ENCODE results near the gene HEXB. TPM values are rescaled to one million over a fixed set of nuclear protein-coding genes. Genes with fewer than 3 reads are reported as not detected.
A peak's percentile ranks its signal among the peaks of the same experiment; 100 is the strongest.

Gene HEXB
- total and polyA plus RNA-seq, 4 donors = 39.9 to 115 (median 64.1) TPM

DNA sequence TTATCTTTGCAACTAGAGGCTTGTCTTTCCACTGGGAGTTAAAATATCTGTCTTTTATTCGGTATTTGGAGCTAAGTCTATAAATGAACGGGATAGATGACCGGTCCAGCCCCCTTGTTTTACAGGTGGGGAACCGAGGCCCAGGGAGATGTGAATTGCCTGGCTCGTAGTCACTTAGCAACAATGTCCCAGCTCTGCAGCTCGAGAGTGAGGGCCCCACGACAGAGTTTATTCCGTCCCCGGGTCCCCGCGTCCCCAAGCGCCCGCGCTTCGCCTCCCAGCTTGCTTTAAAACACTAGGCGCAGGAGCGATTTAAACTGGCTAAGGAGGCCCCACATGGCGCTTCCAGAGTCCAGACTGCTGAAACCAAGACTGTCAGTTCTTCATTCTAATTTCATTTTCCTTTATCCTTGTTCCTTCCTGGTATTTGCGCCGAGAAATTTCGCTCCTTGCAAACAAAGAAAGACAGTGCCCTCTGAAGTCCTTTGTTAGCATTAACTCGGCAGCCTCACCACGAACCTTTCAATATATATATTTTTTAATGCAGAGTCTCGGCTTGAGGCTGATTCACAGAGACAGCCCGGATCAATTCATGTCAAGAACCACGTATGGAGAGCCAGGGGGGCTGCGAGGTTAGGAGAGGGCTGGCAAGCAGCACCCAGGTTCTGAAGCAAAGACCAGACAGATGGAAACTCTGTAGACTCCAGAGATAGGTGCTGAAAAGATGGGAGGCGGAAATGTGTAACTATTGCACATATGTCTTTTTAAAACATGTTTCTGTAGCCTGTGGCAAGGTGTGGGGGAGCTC is 43.1 kb upstream of the HEXB start:
- no peaks in the 10 kb centered on the region for H3K9me3 ChIP-seq (ENCODE audit: control insufficient read depth, insufficient read depth, low read length)
- 6% methylated on average over 23 of the region's 28 CpGs for WGBS (ENCODE audit: insufficient coverage)
- DNase-seq (ENCODE audit: low read depth in 4 of 6, low spot score in 6 of 6) = peak in 2 of 6 donors; percentile 92 to 96

DNA sequence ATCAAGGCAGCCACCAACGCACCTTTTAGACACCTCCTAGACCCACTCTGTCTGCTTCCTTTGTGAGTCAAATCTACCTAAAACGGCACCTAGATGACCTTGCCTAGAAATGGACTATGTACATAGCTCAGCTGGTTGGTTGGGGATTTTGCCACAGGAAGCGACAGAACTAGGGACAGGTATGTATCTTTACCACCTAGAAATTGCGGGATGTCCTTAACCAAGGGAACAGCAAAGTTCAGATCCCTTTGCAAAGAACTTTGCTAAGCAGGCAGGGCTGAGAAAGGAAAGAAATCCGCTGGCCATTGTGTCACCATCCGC is 42.5 kb upstream of the HEXB start:
- Histone ChIP-seq H3K27me3 (ENCODE audit: control insufficient read depth, insufficient read depth, low read length) (no peaks in the 10 kb centered on the region), H3K4me1 (ENCODE audit: control insufficient read depth, insufficient read depth, low read length) (peaks cover 20% of the 10 kb centered on the region), H3K36me3 (ENCODE audit: control insufficient read depth, insufficient read depth, low read length) (no peaks in the 10 kb centered on the region), H3K4me3 (ENCODE audit: low read depth, low read length) (no peak overlapping the region), H3K9me3 (ENCODE audit: control insufficient read depth, insufficient read depth, low read length) (no peaks in the 10 kb centered on the region), H3K27ac (ENCODE audit: low read depth, low read length) (no peak overlapping the region)
- no peak for DNase-seq (ENCODE audit: low read depth in 4 of 6, low spot score in 6 of 6)
- 96% methylated on average over 2 of the region's 6 CpGs for WGBS (ENCODE audit: insufficient coverage)

More for the DNA sequence above, 43.1 kb upstream of the HEXB start:
- H3K36me3 ChIP-seq (ENCODE audit: control insufficient read depth, insufficient read depth, low read length) = no peaks in the 10 kb centered on the region
- H3K27me3 ChIP-seq (ENCODE audit: control insufficient read depth, insufficient read depth, low read length) = no peaks in the 10 kb centered on the region
- H3K4me1 ChIP-seq (ENCODE audit: control insufficient read depth, insufficient read depth, low read length) = peaks cover 20% of the 10 kb centered on the region
- peak overlapping the region; percentile 92 for H3K4me3 ChIP-seq (ENCODE audit: low read depth, low read length)
- H3K27ac ChIP-seq (ENCODE audit: low read depth, low read length) = peak overlapping the region; percentile 93

DNA sequence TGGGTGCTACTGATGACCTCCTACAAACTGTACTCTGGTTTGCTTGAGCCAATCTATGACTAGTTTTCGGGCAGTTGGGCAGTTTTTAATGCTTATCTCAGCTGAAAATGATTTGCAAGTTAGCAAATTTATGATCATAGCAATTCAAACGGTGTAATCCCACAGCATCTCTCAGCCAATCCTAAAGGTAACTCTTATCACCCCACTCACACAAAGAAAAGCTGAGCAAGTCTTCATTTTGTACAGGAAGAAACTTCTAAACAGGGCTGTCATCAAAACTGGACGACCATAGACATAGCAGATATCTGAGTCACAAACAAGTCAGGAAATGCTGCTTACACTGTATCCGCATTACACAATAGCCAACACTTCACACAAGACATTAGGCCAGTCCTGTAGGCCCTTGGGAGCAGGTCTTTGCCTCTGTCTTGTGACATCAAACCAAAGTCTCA is 41.9 kb upstream of the HEXB start:
- 75% methylated on average over 4 of the region's 4 CpGs for WGBS (ENCODE audit: insufficient coverage)
- H3K27me3 ChIP-seq (ENCODE audit: control insufficient read depth, insufficient read depth, low read length) = no peaks in the 10 kb centered on the region

DNA sequence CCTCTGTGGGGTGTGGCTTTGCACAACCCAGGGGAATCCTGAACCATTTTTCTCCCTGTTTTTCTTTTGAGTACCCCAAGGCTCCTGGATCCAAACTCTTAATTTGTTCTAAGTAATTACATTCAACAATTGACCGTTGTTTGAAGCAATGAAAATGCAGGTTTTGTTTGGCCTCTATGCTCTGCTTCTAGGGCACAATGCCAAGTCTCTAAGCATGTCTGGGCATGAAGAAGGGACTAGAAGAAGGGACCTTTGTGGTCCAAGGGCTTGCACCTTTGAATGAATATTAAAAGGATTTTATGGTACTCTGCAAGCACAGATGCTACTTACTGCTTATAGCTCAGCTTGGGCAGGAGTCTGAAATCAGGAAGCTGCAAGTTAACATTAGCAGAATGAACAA is 37.9 kb upstream of the HEXB start:
- Histone ChIP-seq H3K4me1 (ENCODE audit: control insufficient read depth, insufficient read depth, low read length) (peaks cover 11% of the 10 kb centered on the region), H3K36me3 (ENCODE audit: control insufficient read depth, insufficient read depth, low read length) (no peaks in the 10 kb centered on the region), H3K27ac (ENCODE audit: low read depth, low read length) (peak overlapping the region; percentile 40), H3K9me3 (ENCODE audit: control insufficient read depth, insufficient read depth, low read length) (no peaks in the 10 kb centered on the region), H3K4me3 (ENCODE audit: low read depth, low read length) (no peak overlapping the region), H3K27me3 (ENCODE audit: control insufficient read depth, insufficient read depth, low read length) (no peaks in the 10 kb centered on the region)
- WGBS (ENCODE audit: insufficient coverage) = no CpG with 5 or more reads among the region's 1 CpG
- peak in 2 of 6 donors; percentile 81 to 86 for DNase-seq (ENCODE audit: low read depth in 4 of 6, low spot score in 6 of 6)

More for the DNA sequence above, 41.9 kb upstream of the HEXB start:
- Histone ChIP-seq H3K4me1 (ENCODE audit: control insufficient read depth, insufficient read depth, low read length) (peaks cover 20% of the 10 kb centered on the region), H3K36me3 (ENCODE audit: control insufficient read depth, insufficient read depth, low read length) (no peaks in the 10 kb centered on the region), H3K9me3 (ENCODE audit: control insufficient read depth, insufficient read depth, low read length) (no peaks in the 10 kb centered on the region), H3K4me3 (ENCODE audit: low read depth, low read length) (no peak overlapping the region), H3K27ac (ENCODE audit: low read depth, low read length) (no peak overlapping the region)
- no peak for DNase-seq (ENCODE audit: low read depth in 4 of 6, low spot score in 6 of 6)

DNA sequence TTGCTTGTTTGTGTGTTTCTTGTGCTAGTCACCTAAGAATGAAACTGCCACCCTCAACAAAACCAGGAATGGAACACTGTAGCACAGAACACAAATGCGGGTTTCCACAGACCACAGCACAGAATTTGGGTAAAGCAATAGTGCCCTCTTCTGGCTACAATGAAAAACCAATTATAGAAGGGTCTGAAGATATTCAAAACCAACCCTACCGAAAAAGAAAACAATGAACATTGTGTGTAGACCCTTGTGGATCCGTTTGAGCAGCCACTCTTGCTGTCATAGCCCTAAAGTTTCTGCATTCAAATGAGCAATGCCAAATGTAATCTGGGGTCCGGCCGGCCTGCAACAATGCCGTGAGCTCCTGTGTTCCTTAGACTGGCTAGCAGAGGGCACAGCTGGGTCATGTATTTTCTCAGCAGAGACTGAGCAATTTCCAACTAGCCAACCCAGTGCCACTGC is 36.2 kb upstream of the HEXB start:
- Histone ChIP-seq H3K4me1 (ENCODE audit: control insufficient read depth, insufficient read depth, low read length) (peaks cover 9% of the 10 kb centered on the region), H3K4me3 (ENCODE audit: low read depth, low read length) (no peak overlapping the region), H3K9me3 (ENCODE audit: control insufficient read depth, insufficient read depth, low read length) (no peaks in the 10 kb centered on the region), H3K27ac (ENCODE audit: low read depth, low read length) (no peak overlapping the region), H3K27me3 (ENCODE audit: control insufficient read depth, insufficient read depth, low read length) (no peaks in the 10 kb centered on the region), H3K36me3 (ENCODE audit: control insufficient read depth, insufficient read depth, low read length) (no peaks in the 10 kb centered on the region)
- 9% methylated on average over 4 of the region's 6 CpGs for WGBS (ENCODE audit: insufficient coverage)
- peak in 3 of 6 donors; percentile 74 to 95 (median 91) for DNase-seq (ENCODE audit: low read depth in 4 of 6, low spot score in 6 of 6)

DNA sequence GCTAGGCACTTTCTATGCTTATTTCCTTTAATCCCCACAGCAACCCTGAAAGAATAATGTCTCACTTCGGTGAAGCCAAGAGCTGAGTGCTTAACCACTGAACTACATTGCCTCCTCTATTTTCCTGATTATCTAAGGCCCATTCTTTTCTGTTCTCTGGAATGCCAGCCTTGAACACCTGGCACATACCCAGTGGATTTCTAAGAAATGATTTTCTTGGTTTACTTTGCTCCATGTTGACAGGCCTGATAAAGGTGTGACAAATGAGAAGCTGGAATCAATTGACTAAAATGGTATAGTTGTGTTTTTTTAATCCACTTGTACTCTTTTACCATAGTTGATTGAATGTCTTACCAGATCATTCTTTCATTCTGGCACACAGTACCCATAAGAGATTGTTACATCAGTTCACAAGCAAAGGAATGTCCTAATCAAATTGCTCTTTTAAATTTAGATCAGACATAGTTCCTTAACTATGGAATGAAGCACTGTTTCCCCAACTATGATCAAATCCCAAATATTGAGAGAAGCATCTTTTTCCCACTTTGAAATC is 35.5 kb upstream of the HEXB start:
- Histone ChIP-seq H3K4me1 (ENCODE audit: control insufficient read depth, insufficient read depth, low read length) (peaks cover 9% of the 10 kb centered on the region), H3K27me3 (ENCODE audit: control insufficient read depth, insufficient read depth, low read length) (no peaks in the 10 kb centered on the region), H3K4me3 (ENCODE audit: low read depth, low read length) (no peak overlapping the region), H3K36me3 (ENCODE audit: control insufficient read depth, insufficient read depth, low read length) (no peaks in the 10 kb centered on the region), H3K9me3 (ENCODE audit: control insufficient read depth, insufficient read depth, low read length) (no peaks in the 10 kb centered on the region), H3K27ac (ENCODE audit: low read depth, low read length) (no peak overlapping the region)
- WGBS (ENCODE audit: insufficient coverage) = 0% methylated on average over 1 of the region's 1 CpG
- DNase-seq (ENCODE audit: low read depth in 4 of 6, low spot score in 6 of 6) = no peak

DNA sequence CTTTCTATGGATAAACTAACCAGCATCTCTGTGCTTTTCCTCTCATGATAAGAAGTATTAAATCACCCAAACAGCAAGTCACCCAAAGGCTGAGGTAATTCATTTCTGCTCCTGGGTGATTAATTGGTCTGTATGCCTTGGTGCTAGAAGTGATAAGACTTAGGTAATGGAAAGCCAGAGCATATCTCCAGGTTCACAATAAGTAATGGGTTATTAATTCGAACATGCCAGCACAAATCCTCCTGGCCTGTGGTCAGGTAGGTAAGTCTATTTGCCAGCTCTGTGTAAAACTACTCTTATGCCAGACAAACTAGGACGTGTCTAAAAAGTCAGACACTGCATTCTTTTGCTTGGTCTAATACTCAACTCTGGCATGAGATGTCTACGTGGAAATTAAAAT is 33.3 kb upstream of the HEXB start:
- Histone ChIP-seq H3K9me3 (ENCODE audit: control insufficient read depth, insufficient read depth, low read length) (no peaks in the 10 kb centered on the region), H3K4me1 (ENCODE audit: control insufficient read depth, insufficient read depth, low read length) (peaks cover 4% of the 10 kb centered on the region), H3K27me3 (ENCODE audit: control insufficient read depth, insufficient read depth, low read length) (no peaks in the 10 kb centered on the region), H3K27ac (ENCODE audit: low read depth, low read length) (no peak overlapping the region), H3K4me3 (ENCODE audit: low read depth, low read length) (no peak overlapping the region), H3K36me3 (ENCODE audit: control insufficient read depth, insufficient read depth, low read length) (no peaks in the 10 kb centered on the region)
- WGBS (ENCODE audit: insufficient coverage) = no CpG with 5 or more reads among the region's 3 CpGs
- peak in 1 of 6 donors; percentile 61 for DNase-seq (ENCODE audit: low read depth in 4 of 6, low spot score in 6 of 6)

DNA sequence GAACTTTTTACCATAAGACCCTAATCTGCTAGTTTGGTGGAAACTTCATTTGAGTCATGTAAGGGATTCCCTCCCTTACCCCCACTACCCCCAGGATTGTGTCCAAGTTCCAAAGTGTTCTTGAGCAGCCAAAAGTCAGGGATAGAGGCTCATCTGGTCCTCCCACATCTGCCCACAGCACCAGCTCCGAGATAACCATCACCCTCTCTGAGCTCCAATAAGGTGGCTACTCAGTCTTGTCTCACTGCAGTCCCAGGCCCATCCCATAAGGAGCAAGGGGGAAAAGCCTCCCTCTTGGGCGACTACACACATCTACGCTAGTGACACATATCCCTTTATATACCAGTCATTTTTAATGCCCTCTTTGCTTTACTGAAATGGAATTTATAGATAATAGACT is 32.5 kb upstream of the HEXB start:
- Histone ChIP-seq H3K4me3 (ENCODE audit: low read depth, low read length) (no peak overlapping the region), H3K27ac (ENCODE audit: low read depth, low read length) (no peak overlapping the region), H3K36me3 (ENCODE audit: control insufficient read depth, insufficient read depth, low read length) (no peaks in the 10 kb centered on the region), H3K4me1 (ENCODE audit: control insufficient read depth, insufficient read depth, low read length) (peaks cover 4% of the 10 kb centered on the region), H3K9me3 (ENCODE audit: control insufficient read depth, insufficient read depth, low read length) (no peaks in the 10 kb centered on the region), H3K27me3 (ENCODE audit: control insufficient read depth, insufficient read depth, low read length) (no peaks in the 10 kb centered on the region)
- no peak for DNase-seq (ENCODE audit: low read depth in 4 of 6, low spot score in 6 of 6)
- WGBS (ENCODE audit: insufficient coverage) = 100% methylated on average over 1 of the region's 3 CpGs

DNA sequence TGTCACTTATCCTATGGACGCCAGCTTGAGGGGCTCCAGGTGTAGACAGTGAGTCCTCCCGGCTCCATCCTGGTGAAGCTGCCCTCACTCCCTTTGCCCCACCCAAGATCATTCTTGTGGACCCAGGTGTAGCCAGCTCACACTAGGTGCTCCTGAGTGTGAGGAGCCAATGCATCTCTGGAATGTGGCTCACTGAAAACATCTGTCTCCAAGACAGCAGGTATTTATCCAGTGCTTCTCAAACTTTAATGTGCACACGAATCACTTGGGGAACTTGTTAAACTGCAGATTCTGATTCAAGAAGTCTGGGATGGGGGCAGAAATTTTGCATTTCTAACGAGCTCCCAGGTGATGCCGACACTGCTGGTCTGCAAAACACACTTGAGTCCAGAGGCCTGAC is 31.0 kb upstream of the HEXB start:
- no peak overlapping the region for H3K4me3 ChIP-seq (ENCODE audit: low read depth, low read length)
- H3K9me3 ChIP-seq (ENCODE audit: control insufficient read depth, insufficient read depth, low read length) = no peaks in the 10 kb centered on the region
- 91% methylated on average over 5 of the region's 5 CpGs for WGBS (ENCODE audit: insufficient coverage)
- no peaks in the 10 kb centered on the region for H3K36me3 ChIP-seq (ENCODE audit: control insufficient read depth, insufficient read depth, low read length)
- no peak for DNase-seq (ENCODE audit: low read depth in 4 of 6, low spot score in 6 of 6)
- H3K27me3 ChIP-seq (ENCODE audit: control insufficient read depth, insufficient read depth, low read length) = no peaks in the 10 kb centered on the region
- H3K4me1 ChIP-seq (ENCODE audit: control insufficient read depth, insufficient read depth, low read length) = peaks cover 2% of the 10 kb centered on the region
- no peak overlapping the region for H3K27ac ChIP-seq (ENCODE audit: low read depth, low read length)

DNA sequence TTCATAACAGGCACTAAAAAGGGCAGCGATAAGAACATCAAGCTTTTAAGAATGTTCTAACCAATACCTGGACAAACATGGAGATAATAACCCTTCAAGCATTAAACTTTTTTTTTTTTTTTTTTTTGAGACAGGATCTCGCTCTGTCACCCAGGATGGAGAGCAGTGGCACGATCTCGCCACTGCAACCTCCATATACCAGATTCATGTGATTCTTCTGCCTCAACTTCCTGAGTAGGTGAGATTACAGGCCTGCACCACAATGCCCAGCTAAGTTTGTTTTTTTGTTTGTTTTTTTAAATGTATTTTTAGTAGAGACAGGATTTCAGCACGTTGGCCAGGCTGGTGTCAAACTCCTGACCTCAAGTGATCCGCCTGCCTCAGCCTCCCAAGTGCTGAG is 29.8 kb upstream of the HEXB start:
- Histone ChIP-seq H3K27ac (ENCODE audit: low read depth, low read length) (no peak overlapping the region), H3K4me1 (ENCODE audit: control insufficient read depth, insufficient read depth, low read length) (no peaks in the 10 kb centered on the region), H3K9me3 (ENCODE audit: control insufficient read depth, insufficient read depth, low read length) (no peaks in the 10 kb centered on the region), H3K36me3 (ENCODE audit: control insufficient read depth, insufficient read depth, low read length) (no peaks in the 10 kb centered on the region), H3K27me3 (ENCODE audit: control insufficient read depth, insufficient read depth, low read length) (no peaks in the 10 kb centered on the region), H3K4me3 (ENCODE audit: low read depth, low read length) (no peak overlapping the region)
- 80% methylated on average over 1 of the region's 6 CpGs for WGBS (ENCODE audit: insufficient coverage)
- DNase-seq (ENCODE audit: low read depth in 4 of 6, low spot score in 6 of 6) = no peak

Measured in spinal cord (tissue), 10 donors.